Lung (tissue), 12 donors: ENCODE data around the gene NCS1. TPM values are rescaled to one million over a fixed set of nuclear protein-coding genes. Genes with fewer than 3 reads are reported as not detected.

Experiments used
- ATAC-seq: fragments of 200-7000 bp; cut with Tn5 transposase; one replicate; pipeline ENCODE4 v1.9.1; 2020; ENCODE audit warnings: moderate number of reproducible peaks; ENCODE audit not compliant: insufficient read depth, low FRiP score
- DNase-seq, 3 donors: peaks; one replicate each; pipeline ENCODE4 v3.0.0-alpha.2; 2013 to 2017
- H3K27ac ChIP-seq, 2 donors: one replicate each; pipeline ENCODE4 v1.5.1; 2013; ENCODE audit warnings: mild to moderate bottlenecking in 2 of 2, moderate library complexity in 2 of 2, control low read depth in 1 of 2, inconsistent platforms in 1 of 2, low read depth in 1 of 2, low read length in 1 of 2
- H3K27me3 ChIP-seq, 3 donors: one replicate each; pipeline ENCODE4 v1.5.1; 2013; ENCODE audit warnings: low read length in 2 of 3; ENCODE audit not compliant: control insufficient read depth in 3 of 3, insufficient read depth in 3 of 3
- H3K36me3 ChIP-seq, 4 donors: one replicate each; pipeline ENCODE4 v1.5.1; 2013; ENCODE audit warnings: low read length in 4 of 4, mild to moderate bottlenecking in 1 of 4, moderate library complexity in 1 of 4; ENCODE audit not compliant: control insufficient read depth in 4 of 4, insufficient read depth in 4 of 4
- H3K4me1 ChIP-seq, 5 donors: one replicate each; pipeline ENCODE4 v1.5.1; 2013; ENCODE audit warnings: low read length in 5 of 5, mild to moderate bottlenecking in 2 of 5, moderate library complexity in 1 of 5; ENCODE audit not compliant: control insufficient read depth in 5 of 5, insufficient read depth in 5 of 5
- H3K4me3 ChIP-seq: one replicate; pipeline ENCODE4 v1.5.1; 2013; ENCODE audit warnings: mild to moderate bottlenecking, control low read depth, moderate library complexity
- H3K9ac ChIP-seq, 2 donors: one replicate each; pipeline ENCODE4 v1.5.1; 2013; ENCODE audit warnings: low read length in 2 of 2, control low read depth in 1 of 2; ENCODE audit not compliant: insufficient read depth in 1 of 2
- H3K9me3 ChIP-seq, 4 donors: one replicate each; pipeline ENCODE4 v1.5.1; 2013; ENCODE audit warnings: low read length in 3 of 4, mild to moderate bottlenecking in 1 of 4, moderate library complexity in 1 of 4; ENCODE audit not compliant: control insufficient read depth in 4 of 4, insufficient read depth in 3 of 4
- CTCF ChIP-seq: IDR thresholded peaks from 2 replicates; pipeline ENCODE4 v1.5.1; 2012; ENCODE audit warnings: mild to moderate bottlenecking; ENCODE audit errors: control extremely low read depth, extremely low read depth
- WGBS, 2 donors: extraction: QIAGEN DNeasy Blood & Tissue Kit; methylation state at CpG; one replicate each; pipeline ENCODE4 v1.1.7; 2013; 5-methylcytosine and 5-hydroxymethylcytosine counted together
- polyA plus RNA-seq, 2 donors: library from polyadenylated mRNA; stranded (reverse); fragments of 200-250 nt; gene quantifications; one replicate each; pipeline ENCODE4 v1.2.1, GENCODE V29; 2013
- total RNA-seq, 2 donors: library from RNA; depleted of rRNA in 1 of 2; stranded (reverse); fragments of >200 nt in 1 of 2; gene quantifications; one replicate each; pipeline ENCODE4 v1.2.1, GENCODE V29; 2014 to 2021
- donor health status: control.
- donor health status: control.
- donor health status: Bipolar disorder and iron deficiency.
- donor health status: healthy.
- donor health status: DM: yes; HTN: yes; CAD: no.

Gene NCS1
- total and polyA plus RNA-seq, 4 donors, result 5.8 to 27.5 (median 6.5) TPM

GRCh38 chr9:130204341-130204740 is 32.1 kb downstream of the NCS1 start:
- Histone ChIP-seq H3K36me3 (no peaks in the 10 kb centered on the region), H3K9ac (no peak overlapping the region), H3K9me3 (no peaks in the 10 kb centered on the region), H3K4me3 (no peak overlapping the region), H3K27ac (no peak overlapping the region), H3K27me3 (no peaks in the 10 kb centered on the region), H3K4me1 (peaks cover 0 to 23% (median 4%) of the 10 kb centered on the region in 5 donors)
- ATAC-seq, result no peak
- WGBS, 2 donors, result 96 to 98% methylated on average over 5 of the region's 5 CpGs
- TF ChIP-seq CTCF, result no peak
- DNase-seq, result no peak

- no peak overlapping the region for H3K9ac ChIP-seq
- peaks cover 0 to 17% (median 1%) of the 10 kb centered on the region in 5 donors for H3K4me1 ChIP-seq
- H3K27ac ChIP-seq, result no peak overlapping the region
- no peaks in the 10 kb centered on the region for H3K9me3 ChIP-seq
- ATAC-seq (no peak), DNase-seq (no peak)
- H3K27me3 ChIP-seq, result no peaks in the 10 kb centered on the region
- no peaks in the 10 kb centered on the region for H3K36me3 ChIP-seq
- H3K4me3 ChIP-seq, result no peak overlapping the region
- WGBS, 2 donors, result 83 to 88% methylated on average over 12 of the region's 12 CpGs
- TF ChIP-seq CTCF, result no peak
These were observed 32.8 kb downstream of the NCS1 start for GRCh38 chr9:130204959-130205358.

GRCh38 chr9:130205912-130206311 is 33.7 kb downstream of the NCS1 start:
- Histone ChIP-seq H3K9me3 (no peaks in the 10 kb centered on the region), H3K36me3 (no peaks in the 10 kb centered on the region), H3K9ac (no peak overlapping the region), H3K27ac (no peak overlapping the region), H3K4me3 (no peak overlapping the region), H3K4me1 (peaks cover 0 to 8% (median 0%) of the 10 kb centered on the region in 5 donors), H3K27me3 (no peaks in the 10 kb centered on the region)
- no peak for ATAC-seq
- TF ChIP-seq CTCF, result no peak
- DNase-seq, result no peak
- 91 to 95% methylated on average over 5 of the region's 5 CpGs for WGBS, 2 donors

GRCh38 chr9:130206579-130206978 is 34.4 kb downstream of the NCS1 start:
- ATAC-seq, result no peak
- no peak for TF ChIP-seq CTCF
- H3K36me3 ChIP-seq, result no peaks in the 10 kb centered on the region
- WGBS, 2 donors, result 86 to 93% methylated on average over 16 of the region's 16 CpGs
- no peaks in the 10 kb centered on the region for H3K27me3 ChIP-seq
- no peak for DNase-seq
- H3K4me1 ChIP-seq, result peaks cover 0 to 3% (median 0%) of the 10 kb centered on the region in 5 donors
- no peaks in the 10 kb centered on the region for H3K9me3 ChIP-seq
- H3K27ac ChIP-seq, result no peak overlapping the region
- no peak overlapping the region for H3K4me3 ChIP-seq
- no peak overlapping the region for H3K9ac ChIP-seq
